CD14-positive monocyte (primary cell): ENCODE data around the gene MRPL40. TPM values are rescaled to one million over a fixed set of nuclear protein-coding genes. Genes with fewer than 3 reads are reported as not detected.

Experiments
- DNase-seq, 3 donors: peaks; one replicate each; pipeline ENCODE4 v3.0.0-alpha.2; 2011 to 2022
- H2AFZ ChIP-seq: 2 replicates; pipeline ENCODE4 v1.6.0; 2012; ENCODE audit warnings: mild to moderate bottlenecking, low read depth, low read length, inconsistent platforms; ENCODE audit not compliant: insufficient read depth, poor library complexity, severe bottlenecking
- H3K27ac ChIP-seq, 2 donors: 1 replicate in 1 of 2; 2 replicates in 1 of 2; pipeline ENCODE4 v1.5.1; 2012 to 2013; ENCODE audit warnings: low read length in 2 of 2, control low read depth in 1 of 2, inconsistent platforms in 1 of 2, low read depth in 1 of 2, mild to moderate bottlenecking in 1 of 2
- H3K27me3 ChIP-seq, 2 donors: one replicate each; pipeline versions ENCODE4 v1.6.0 to v1.6.1; 2011 to 2013; ENCODE audit warnings: low read length in 2 of 2; ENCODE audit not compliant: control insufficient read depth in 2 of 2, insufficient read depth in 2 of 2
- H3K36me3 ChIP-seq, 2 donors: replicated peaks in 1 of 2; 1 replicate in 1 of 2; 2 replicates in 1 of 2; pipeline versions ENCODE4 v1.5.1 to v1.6.1; 2012 to 2013; ENCODE audit warnings: low read length in 2 of 2, control low read depth in 1 of 2, inconsistent platforms in 1 of 2, mild to moderate bottlenecking in 1 of 2; ENCODE audit not compliant: insufficient read depth in 2 of 2, control insufficient read depth in 1 of 2
- H3K4me1 ChIP-seq, 2 donors: 1 replicate in 1 of 2; 2 replicates in 1 of 2; pipeline versions ENCODE4 v1.5.1 to v1.6.1; 2012 to 2013; ENCODE audit warnings: low read length in 2 of 2, control low read depth in 1 of 2, inconsistent platforms in 1 of 2, mild to moderate bottlenecking in 1 of 2, moderate library complexity in 1 of 2; ENCODE audit not compliant: insufficient read depth in 2 of 2, control insufficient read depth in 1 of 2
- H3K4me2 ChIP-seq: replicated peaks from 2 replicates; pipeline ENCODE3; 2012; ENCODE audit warnings: low read length, moderate library complexity, mild to moderate bottlenecking; ENCODE audit not compliant: poor library complexity, severe bottlenecking; ENCODE audit errors: extremely low read depth
- H3K4me3 ChIP-seq, 3 experiments: fragments of 200-600 bp in 1 of 3; sonication (generic) in 1 of 3; replicated peaks in 1 of 3; 1 replicate in 2 of 3; 2 replicates in 1 of 3; pipeline ENCODE4 v1.5.1; 2011 to 2013; ENCODE audit warnings: low read length in 3 of 3, mild to moderate bottlenecking in 3 of 3, control low read depth in 2 of 3, low read depth in 2 of 3, inconsistent platforms in 1 of 3, moderate library complexity in 1 of 3
- H3K79me2 ChIP-seq: 2 replicates; pipeline ENCODE4 v1.6.0; 2012; ENCODE audit warnings: mild to moderate bottlenecking, control low read depth, inconsistent platforms, low read length, moderate library complexity; ENCODE audit not compliant: insufficient read depth
- H3K9ac ChIP-seq: 2 replicates; pipeline ENCODE4 v1.6.0; 2017; ENCODE audit warnings: low read length, mild to moderate bottlenecking; ENCODE audit not compliant: insufficient read depth, poor library complexity, severe bottlenecking
- H3K9me3 ChIP-seq, 2 donors: replicated peaks in 1 of 2; 1 replicate in 1 of 2; 2 replicates in 1 of 2; pipeline versions ENCODE4 v1.5.1 to v1.6.1; 2012 to 2013; ENCODE audit warnings: low read length in 2 of 2, control low read depth in 1 of 2; ENCODE audit not compliant: control insufficient read depth in 1 of 2, insufficient read depth in 1 of 2
- H4K20me1 ChIP-seq: 2 replicates; pipeline ENCODE4 v1.6.0; 2012; ENCODE audit warnings: mild to moderate bottlenecking, low read length, control low read depth, moderate library complexity; ENCODE audit not compliant: insufficient read depth
- H3K27ac Mint-ChIP-seq, 7 donors: one replicate each; pipeline ENCODE4 v1.8.0; 2020; ENCODE audit warnings: mild to moderate bottlenecking in 7 of 7, mixed read lengths in 7 of 7, moderate library complexity in 6 of 7, inconsistent platforms in 2 of 7
- H3K27me3 Mint-ChIP-seq, 3 donors: one replicate each; pipeline ENCODE4 v1.8.0; 2021 to 2022; ENCODE audit warnings: low read depth in 3 of 3, mild to moderate bottlenecking in 3 of 3, mixed read lengths in 3 of 3, moderate library complexity in 3 of 3, inconsistent platforms in 1 of 3
- H3K36me3 Mint-ChIP-seq, 2 donors: one replicate each; pipeline ENCODE4 v1.8.0; 2020; ENCODE audit warnings: mixed read lengths in 2 of 2, inconsistent platforms in 1 of 2, mild to moderate bottlenecking in 1 of 2
- H3K4me1 Mint-ChIP-seq: one replicate; pipeline ENCODE4 v1.8.0; 2020; ENCODE audit warnings: mild to moderate bottlenecking, mixed read lengths
- H3K4me3 Mint-ChIP-seq, 2 donors: one replicate each; pipeline ENCODE4 v1.8.0; 2020; ENCODE audit warnings: mild to moderate bottlenecking in 2 of 2, mixed read lengths in 2 of 2, moderate library complexity in 1 of 2
- H3K9me3 Mint-ChIP-seq, 7 donors: one replicate each; pipeline ENCODE4 v1.8.0; 2020 to 2022; ENCODE audit warnings: mixed read lengths in 7 of 7, mild to moderate bottlenecking in 6 of 7, moderate library complexity in 6 of 7, inconsistent platforms in 2 of 7
- CTCF ChIP-seq: fragments of 200-600 bp; IDR thresholded peaks from one replicate; pipeline ENCODE4 v1.8.0; 2022; ENCODE audit warnings: antibody characterized with exemption, mild to moderate bottlenecking
- WGBS: methylation state at CpG from one replicate; pipeline ENCODE4 v1.1.5; 2013; ENCODE audit warnings: missing lambda C conversion rate; ENCODE audit not compliant: insufficient coverage; 5-methylcytosine and 5-hydroxymethylcytosine counted together
- intact Hi-C, 2 donors: fragments of 100-400 bp; cut with micrococcal nuclease; formaldehyde crosslinking; loops; one replicate each; pipeline versions ENCODE4 v1.15.0 to v1.15.1; 2023
- polyA plus RNA-seq, 3 donors: library from polyadenylated mRNA; depleted of rRNA in 1 of 3; unstranded in 2 of 3; stranded (reverse) in 1 of 3; fragments of 300-500 nt in 2 of 3; fragments of >200 nt in 1 of 3; fragmentation: Illumina TruSeq in 2 of 3; gene quantifications; 1 replicate in 2 of 3; 2 replicates in 1 of 3; pipeline ENCODE4 v1.2.3, GENCODE V29; 2012 to 2021

MRPL40 gene
- polyA plus RNA-seq, 3 donors, result 9.2 to 61.4 (median 48.4) TPM

- Histone ChIP-seq H4K20me1 (no peaks in the 10 kb centered on the region), H3K4me3 (no peak overlapping the region), H3K27ac (no peak overlapping the region), H3K9me3 (no peaks in the 10 kb centered on the region), H3K4me2 (no peak overlapping the region), H3K27me3 (no peaks in the 10 kb centered on the region), H3K9ac (no peak overlapping the region), H3K36me3 (peaks cover 70 to 99% of the 10 kb centered on the region in 2 donors), H3K79me2 (no peaks in the 10 kb centered on the region), H3K4me1 (no peaks in the 10 kb centered on the region), H2AFZ (no peak overlapping the region)
- TF ChIP-seq CTCF, result no peak
- Mint-ChIP-seq H3K27me3 (peaks cover 0 to 2% (median 0%) of the 10 kb centered on the region in 3 donors), H3K9me3 (no peaks in the 10 kb centered on the region), H3K4me3 (no peak overlapping the region), H3K4me1 (no peaks in the 10 kb centered on the region), H3K36me3 (peaks cover 72 to 88% of the 10 kb centered on the region in 2 donors), H3K27ac (peak overlapping the region in 1 of 7 donors; percentile 18)
- DNase-seq, result no peak
- WGBS, result 96% methylated on average over 8 of the region's 8 CpGs
- intact Hi-C loops, result no loop called here
Observed at GRCh38 chr22:19457828-19458428, 25.6 kb downstream of the MRPL40 start.

- Histone ChIP-seq H3K36me3 (peaks cover 67 to 99% of the 10 kb centered on the region in 2 donors), H2AFZ (no peak overlapping the region), H3K9me3 (no peaks in the 10 kb centered on the region), H3K79me2 (no peaks in the 10 kb centered on the region), H4K20me1 (no peaks in the 10 kb centered on the region), H3K9ac (no peak overlapping the region), H3K27me3 (no peaks in the 10 kb centered on the region), H3K4me3 (no peak overlapping the region), H3K4me1 (no peaks in the 10 kb centered on the region), H3K4me2 (no peak overlapping the region), H3K27ac (no peak overlapping the region)
- H3K27ac Mint-ChIP-seq, result no peak overlapping the region
- peaks cover 72 to 89% of the 10 kb centered on the region in 2 donors for H3K36me3 Mint-ChIP-seq
- no peak overlapping the region for H3K4me3 Mint-ChIP-seq
- H3K9me3 Mint-ChIP-seq, result no peaks in the 10 kb centered on the region
- no peak for TF ChIP-seq CTCF
- no peaks in the 10 kb centered on the region for H3K4me1 Mint-ChIP-seq
- intact Hi-C loops, result loop anchor here in 1 of 2 donors (10.0 kb wide), 1 partner anchor 55 kb away; no protein-coding TSS in a partner anchor
- DNase-seq, result no peak
- WGBS, result no CpG with 5 or more reads among the region's 2 CpGs
- peaks cover 0 to 2% (median 0%) of the 10 kb centered on the region in 3 donors for H3K27me3 Mint-ChIP-seq
Observed at GRCh38 chr22:19460036-19460435, 27.7 kb downstream of the MRPL40 start.
